GM06990 (cell line): ENCODE data around the gene TAOK3.

Source experiments
- DNase-seq: peaks from one replicate; pipeline ENCODE4 v3.0.0-alpha.2; 2011; ENCODE audit not compliant: insufficient read length; ENCODE audit errors: extremely low read depth
- H3K27me3 ChIP-seq: replicated peaks from 2 replicates; pipeline ENCODE4 v1.6.0; 2011; ENCODE audit warnings: low read length; ENCODE audit not compliant: control insufficient read depth, insufficient read depth
- H3K36me3 ChIP-seq: 2 replicates; pipeline ENCODE4 v1.5.1; 2011; ENCODE audit warnings: low read length; ENCODE audit not compliant: control insufficient read depth, insufficient read depth
- H3K4me3 ChIP-seq: replicated peaks from 2 replicates; pipeline ENCODE4 v1.5.1; 2011; ENCODE audit warnings: low read depth, mild to moderate bottlenecking, control low read depth, low read length
- CTCF ChIP-seq: IDR thresholded peaks from 2 replicates; pipeline ENCODE4 v1.5.1; 2011; ENCODE audit warnings: low read length, control low read depth, mild to moderate bottlenecking, inconsistent platforms; ENCODE audit not compliant: insufficient read depth, poor library complexity, severe bottlenecking

TAOK3 gene

GRCh38 chr12:118238888-118239287 lies 133.8 kb downstream of the TAOK3 start:
- DNase-seq, result peak; percentile 10
- TF ChIP-seq CTCF, result no peak
- H3K4me3 ChIP-seq, result no peak overlapping the region
- H3K27me3 ChIP-seq, result no peaks in the 10 kb centered on the region
- peaks cover 4% of the 10 kb centered on the region for H3K36me3 ChIP-seq

DNA sequence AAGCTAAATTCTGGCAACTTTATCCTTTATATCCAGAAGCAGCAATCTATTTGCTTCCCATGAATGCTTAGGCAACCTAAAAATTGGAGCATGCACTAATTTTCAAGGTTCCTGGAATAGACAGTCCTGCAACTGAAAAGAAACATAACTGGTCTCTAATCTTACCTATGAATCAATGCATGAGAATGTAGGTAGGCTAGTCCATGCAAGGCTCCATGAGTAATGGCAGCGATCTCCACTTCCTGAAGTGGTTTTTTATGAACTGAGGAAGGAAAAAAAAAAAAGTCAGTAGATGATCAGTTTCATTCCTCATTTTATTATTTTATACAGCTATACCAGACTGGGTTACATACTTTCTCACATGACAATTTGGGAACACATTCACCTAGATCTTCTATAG lies 134.8 kb downstream of the TAOK3 start:
- Histone ChIP-seq H3K27me3 (no peaks in the 10 kb centered on the region), H3K36me3 (peaks cover 4% of the 10 kb centered on the region), H3K4me3 (no peak overlapping the region)
- DNase-seq, result no peak
- no peak for TF ChIP-seq CTCF

GRCh38 chr12:118237052-118237665 lies 135.5 kb downstream of the TAOK3 start:
- Histone ChIP-seq H3K36me3 (peaks cover 4% of the 10 kb centered on the region), H3K4me3 (no peak overlapping the region), H3K27me3 (no peaks in the 10 kb centered on the region)
- peak; percentile 62 for DNase-seq
- no peak for TF ChIP-seq CTCF

DNA sequence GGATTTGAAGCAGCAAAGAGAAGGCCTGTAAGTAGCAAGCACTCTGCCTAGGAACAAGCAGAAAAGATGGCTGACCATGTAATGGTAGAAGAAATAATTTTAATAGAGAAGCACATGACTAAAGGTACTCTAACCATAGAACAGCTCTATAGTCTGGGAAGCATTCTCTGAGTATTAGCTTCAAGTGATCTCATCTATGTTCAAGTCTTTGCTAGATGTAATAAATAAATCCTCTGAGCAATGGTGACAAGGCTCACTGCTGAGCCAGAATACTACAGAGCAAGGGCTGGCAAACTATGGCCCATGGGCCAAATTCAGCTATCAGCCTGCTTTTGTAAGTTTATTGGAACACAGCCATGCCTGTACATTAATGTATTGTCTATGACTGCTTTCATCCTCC lies 152.0 kb downstream of the TAOK3 start:
- Histone ChIP-seq H3K4me3 (no peak overlapping the region), H3K27me3 (no peaks in the 10 kb centered on the region), H3K36me3 (no peaks in the 10 kb centered on the region)
- DNase-seq, result no peak
- no peak for TF ChIP-seq CTCF

DNA sequence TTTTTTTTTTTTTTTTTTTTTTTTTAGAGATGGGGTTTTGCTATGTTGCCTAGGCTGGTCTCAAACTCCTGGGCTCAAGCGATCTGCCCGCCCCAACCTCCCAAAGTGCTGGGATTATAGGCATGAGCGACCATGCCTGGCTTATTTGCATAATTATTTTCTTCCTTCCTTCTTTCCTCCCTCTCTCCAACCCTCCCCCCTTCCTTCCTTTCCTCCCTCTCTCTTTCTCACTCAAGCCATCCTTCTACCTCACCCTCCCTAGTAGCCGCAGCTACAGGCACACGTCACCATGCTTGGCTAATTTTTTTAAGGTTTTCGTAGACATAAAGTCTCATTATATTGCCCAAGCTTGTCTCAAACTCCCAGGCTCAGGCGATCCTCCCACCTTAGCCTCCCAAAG lies 152.9 kb downstream of the TAOK3 start:
- Histone ChIP-seq H3K27me3 (no peaks in the 10 kb centered on the region), H3K4me3 (no peak overlapping the region), H3K36me3 (no peaks in the 10 kb centered on the region; the same call in 1 of the 2 replicates)
- no peak for TF ChIP-seq CTCF
- DNase-seq, result no peak

DNA sequence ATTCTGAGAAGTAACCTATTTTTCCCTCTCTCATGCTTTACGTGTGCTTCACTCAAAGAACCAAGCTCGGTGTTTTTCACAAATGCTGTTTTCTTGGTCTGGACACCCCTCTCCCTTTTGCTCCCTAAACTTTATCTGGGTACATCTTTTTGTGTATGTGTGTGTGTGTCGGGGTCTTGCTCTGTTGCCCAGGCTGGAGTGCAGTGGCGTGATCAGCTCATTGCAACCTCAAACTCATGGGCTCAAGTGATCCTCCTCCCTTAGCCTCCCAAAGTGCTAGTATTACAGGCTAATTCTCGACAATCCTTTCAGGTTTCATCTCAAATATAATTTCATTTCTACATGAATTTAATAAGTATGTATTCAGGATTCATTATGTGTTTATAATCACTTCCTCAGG lies 153.6 kb downstream of the TAOK3 start:
- no peak for TF ChIP-seq CTCF
- no peak for DNase-seq
- no peaks in the 10 kb centered on the region; the same call in 1 of the 2 replicates for H3K36me3 ChIP-seq
- no peak overlapping the region for H3K4me3 ChIP-seq
- no peaks in the 10 kb centered on the region for H3K27me3 ChIP-seq
